ENCODE data around the gene ST3GAL4. TPM values are rescaled to one million over a fixed set of nuclear protein-coding genes. Genes with fewer than 3 reads are reported as not detected.
"Not testable (repeated sequence)": the region's sequence is repeated elsewhere in the genome, so short reads cannot be mapped to it uniquely, and the experiment has no call there.

The ST3GAL4 gene
- total RNA-seq, 2 donors from 2014 or later = 123 to 304 TPM

- Histone ChIP-seq H3K9ac (ENCODE audit: low read depth in 2 of 2, low read length in 2 of 2) (no peak overlapping the region), H3K9me3 (no peaks in the 10 kb centered on the region), H3K4me1 (peaks cover 9% of the 10 kb centered on the region), H3K27ac (no peak overlapping the region), H3K4me3 (no peak overlapping the region), H3K27me3 (no peaks in the 10 kb centered on the region), H3K36me3 (no peaks in the 10 kb centered on the region)
- no peak for TF ChIP-seq CTCF (IDR thresholded peaks at IDR 0.05)
- no peak for DNase-seq
- intact Hi-C loops (cut with DNase I) = no loop called here
Observed at GRCh38 chr11:126393143-126393542, 37.7 kb downstream of the ST3GAL4 start.

- Histone ChIP-seq H3K27ac (no peak overlapping the region), H3K27me3 (no peaks in the 10 kb centered on the region), H3K36me3 (no peaks in the 10 kb centered on the region), H3K4me3 (no peak overlapping the region), H3K4me1 (peaks cover 9% of the 10 kb centered on the region), H3K9ac (ENCODE audit: low read depth in 2 of 2, low read length in 2 of 2) (no peak overlapping the region), H3K9me3 (no peaks in the 10 kb centered on the region)
- DNase-seq = no peak
- no peak for TF ChIP-seq CTCF (IDR thresholded peaks at IDR 0.05)
- intact Hi-C loops (cut with DNase I) = no loop called here
Observed at GRCh38 chr11:126394036-126394435, 38.5 kb downstream of the ST3GAL4 start.

- DNase-seq; H3K4me3 ChIP-seq; H3K9ac ChIP-seq (ENCODE audit: low read depth in 2 of 2, low read length in 2 of 2); intact Hi-C loops (cut with DNase I); H3K27ac ChIP-seq; H3K27me3 ChIP-seq; H3K36me3 ChIP-seq; H3K4me1 ChIP-seq; H3K9me3 ChIP-seq: not testable (repeated sequence)
Observed at GRCh38 chr11:126394634-126395072, 39.2 kb downstream of the ST3GAL4 start.

GRCh38 chr11:126395784-126396183, 40.3 kb downstream of the ST3GAL4 start:
- H3K27ac ChIP-seq, DNase-seq, H3K9me3 ChIP-seq: not testable (repeated sequence)

GRCh38 chr11:126396266-126396665, 40.8 kb downstream of the ST3GAL4 start:
- intact Hi-C loops (cut with DNase I); H3K27ac ChIP-seq; H3K4me3 ChIP-seq; H3K9me3 ChIP-seq; DNase-seq; H3K27me3 ChIP-seq; H3K9ac ChIP-seq (ENCODE audit: low read depth in 2 of 2, low read length in 2 of 2); H3K4me1 ChIP-seq; H3K36me3 ChIP-seq: not testable (repeated sequence)

More at GRCh38 chr11:126395784-126396183, 40.3 kb downstream of the ST3GAL4 start:
- intact Hi-C loops (cut with DNase I); H3K27me3 ChIP-seq; H3K4me3 ChIP-seq; H3K9ac ChIP-seq (ENCODE audit: low read depth in 2 of 2, low read length in 2 of 2); H3K4me1 ChIP-seq; H3K36me3 ChIP-seq: not testable (repeated sequence)

GRCh38 chr11:126396965-126397364, 41.5 kb downstream of the ST3GAL4 start:
- no peaks in the 10 kb centered on the region for H3K27me3 ChIP-seq
- no peaks in the 10 kb centered on the region for H3K9me3 ChIP-seq
- intact Hi-C loops (cut with DNase I) = no loop called here
- H3K4me3 ChIP-seq = no peak overlapping the region
- H3K9ac ChIP-seq (ENCODE audit: low read depth in 2 of 2, low read length in 2 of 2) = no peak overlapping the region
- no peak for DNase-seq
- TF ChIP-seq CTCF (IDR thresholded peaks at IDR 0.05) = no peak
- H3K36me3 ChIP-seq = no peaks in the 10 kb centered on the region
- peaks cover 9% of the 10 kb centered on the region for H3K4me1 ChIP-seq
- no peak overlapping the region for H3K27ac ChIP-seq

- H3K9me3 ChIP-seq = no peaks in the 10 kb centered on the region
- H3K4me1 ChIP-seq = peaks cover 6% of the 10 kb centered on the region
- no peak for TF ChIP-seq CTCF (IDR thresholded peaks at IDR 0.05)
- H3K27me3 ChIP-seq = no peaks in the 10 kb centered on the region
- H3K27ac ChIP-seq = no peak overlapping the region
- H3K9ac ChIP-seq (ENCODE audit: low read depth in 2 of 2, low read length in 2 of 2) = no peak overlapping the region
- DNase-seq = no peak
- H3K4me3 ChIP-seq = no peak overlapping the region
- intact Hi-C loops (cut with DNase I) = no loop called here
- no peaks in the 10 kb centered on the region for H3K36me3 ChIP-seq
Observed at GRCh38 chr11:126398296-126398695, 42.8 kb downstream of the ST3GAL4 start.

All from colonic mucosa (tissue), 4 donors.